Stimulated activated CD8-positive, alpha-beta memory T cell treated with anti-CD3 and anti-CD28 coated beads, Interleukin-7, amount 100 ng/mL, for 48 hours (primary cell): Measurements from ENCODE around the gene CDCA5.
"Not testable (repeated sequence)": the region's sequence is repeated elsewhere in the genome, so short reads cannot be mapped to it uniquely, and the experiment has no call there.

ENCODE experiments used
- DNase-seq, 2 donors: peaks; one replicate each; pipeline ENCODE4 v3.0.0-alpha.2; 2020; ENCODE audit warnings: low read depth in 1 of 2; ENCODE audit errors: extremely low read depth in 1 of 2

The CDCA5 gene

DNA sequence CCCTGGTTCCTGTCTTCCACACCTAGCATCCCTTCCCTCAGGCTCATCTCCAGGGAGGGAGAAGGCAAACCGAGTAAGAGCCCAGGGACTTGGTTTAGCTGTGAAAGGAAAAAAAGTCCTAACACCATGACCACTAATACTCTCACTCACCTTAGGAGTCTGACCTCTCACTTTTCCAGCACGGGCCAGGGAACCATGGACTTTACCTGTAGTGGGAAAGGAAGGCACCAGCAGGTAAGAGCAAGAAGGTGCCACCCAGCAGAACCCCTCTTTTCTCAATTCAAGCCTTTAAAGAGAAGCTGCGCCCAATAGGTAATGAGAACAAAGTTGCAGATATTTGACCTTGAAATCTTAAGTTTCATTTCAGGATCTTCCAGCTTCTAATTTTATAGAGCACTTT is 37.0 kb upstream of the CDCA5 start:
- DNase-seq, result no peak

DNA sequence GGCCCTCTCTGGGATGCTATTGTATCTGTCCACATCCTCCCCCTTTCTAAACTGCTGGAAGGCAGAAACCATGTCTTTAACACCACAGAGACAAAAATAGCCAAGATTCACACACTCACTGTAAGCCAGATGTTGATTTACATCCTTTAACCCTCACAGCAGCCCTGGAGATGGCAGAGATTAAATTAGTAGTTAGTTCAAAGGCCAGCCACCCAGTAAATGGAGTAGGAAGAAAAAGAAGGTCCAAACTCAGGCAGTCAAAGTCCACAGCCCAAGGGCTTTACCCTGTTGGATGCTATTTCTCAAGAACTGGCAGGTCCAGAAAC is 35.8 kb upstream of the CDCA5 start:
- DNase-seq, result no peak

DNA sequence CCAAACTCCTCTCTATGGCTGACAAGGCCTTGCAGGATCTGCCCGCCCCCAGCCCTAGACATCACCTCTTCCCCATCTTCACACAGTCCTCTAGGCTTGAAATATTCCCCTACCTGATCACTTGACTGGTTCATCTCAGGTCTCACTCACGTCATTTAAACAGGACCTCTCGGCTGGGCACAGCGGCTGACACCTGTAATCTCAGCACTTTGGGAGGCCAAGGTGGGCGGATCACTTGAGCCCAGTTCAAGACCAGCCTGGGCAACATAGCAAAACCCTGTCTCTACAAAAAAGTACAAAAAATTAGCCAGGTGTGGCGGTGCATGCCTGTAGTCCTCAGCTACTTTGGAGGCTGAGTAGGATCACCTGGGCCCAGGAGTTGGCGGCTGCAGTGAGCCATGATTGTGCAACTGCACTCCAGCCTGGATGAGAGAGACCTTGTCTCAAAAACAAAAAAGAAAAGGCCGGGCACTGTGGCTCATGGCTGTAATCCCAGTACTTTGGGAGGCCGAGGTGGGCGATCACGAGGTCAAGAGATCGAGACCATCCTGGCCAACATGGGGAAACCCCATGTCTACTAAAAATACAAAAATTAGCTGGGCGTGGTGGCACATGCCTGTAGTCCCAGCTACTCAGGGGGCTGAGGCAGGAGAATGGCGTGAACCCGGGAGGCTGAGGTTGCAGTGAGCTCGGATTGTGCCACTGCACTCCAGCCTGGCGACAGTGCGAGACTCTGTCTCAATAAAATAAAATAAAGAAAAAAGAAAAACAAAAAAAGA is 35.2 kb upstream of the CDCA5 start:
- DNase-seq, result not testable (repeated sequence)

DNA sequence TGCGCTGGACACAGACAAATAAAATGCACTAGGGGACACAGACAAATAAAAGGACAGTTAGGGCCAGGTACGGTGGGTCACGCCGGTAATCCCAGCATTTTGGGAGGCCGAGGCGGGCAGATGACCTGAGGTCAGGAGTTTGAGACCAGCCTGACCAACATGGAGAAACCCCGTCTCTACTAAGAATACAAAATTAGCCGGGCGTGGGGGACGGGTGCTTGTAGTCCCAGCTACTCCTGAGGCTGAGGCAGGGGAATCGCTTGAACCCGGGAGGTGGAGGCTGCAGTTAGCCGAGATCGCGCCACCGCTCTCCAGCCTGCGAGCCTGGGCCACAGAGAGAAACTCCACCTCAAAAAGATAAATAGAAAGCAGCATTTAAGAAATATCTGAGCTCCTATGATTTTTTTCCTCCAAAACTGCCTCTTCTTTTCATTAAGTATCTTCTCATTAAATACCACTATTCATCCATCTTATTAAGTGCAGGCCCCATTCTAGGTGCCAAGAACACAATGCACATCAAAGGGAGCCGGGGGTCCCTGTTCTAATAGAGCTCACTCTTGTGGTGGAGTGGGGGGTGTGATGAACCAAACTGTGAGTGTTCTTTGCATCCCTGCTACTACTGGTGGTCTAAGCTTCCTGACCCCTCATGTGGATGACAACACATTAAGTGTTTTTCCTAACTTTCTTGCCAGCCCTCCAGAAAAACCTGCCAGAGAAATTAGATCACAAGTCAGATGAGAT is 34.4 kb upstream of the CDCA5 start:
- no peak for DNase-seq

DNA sequence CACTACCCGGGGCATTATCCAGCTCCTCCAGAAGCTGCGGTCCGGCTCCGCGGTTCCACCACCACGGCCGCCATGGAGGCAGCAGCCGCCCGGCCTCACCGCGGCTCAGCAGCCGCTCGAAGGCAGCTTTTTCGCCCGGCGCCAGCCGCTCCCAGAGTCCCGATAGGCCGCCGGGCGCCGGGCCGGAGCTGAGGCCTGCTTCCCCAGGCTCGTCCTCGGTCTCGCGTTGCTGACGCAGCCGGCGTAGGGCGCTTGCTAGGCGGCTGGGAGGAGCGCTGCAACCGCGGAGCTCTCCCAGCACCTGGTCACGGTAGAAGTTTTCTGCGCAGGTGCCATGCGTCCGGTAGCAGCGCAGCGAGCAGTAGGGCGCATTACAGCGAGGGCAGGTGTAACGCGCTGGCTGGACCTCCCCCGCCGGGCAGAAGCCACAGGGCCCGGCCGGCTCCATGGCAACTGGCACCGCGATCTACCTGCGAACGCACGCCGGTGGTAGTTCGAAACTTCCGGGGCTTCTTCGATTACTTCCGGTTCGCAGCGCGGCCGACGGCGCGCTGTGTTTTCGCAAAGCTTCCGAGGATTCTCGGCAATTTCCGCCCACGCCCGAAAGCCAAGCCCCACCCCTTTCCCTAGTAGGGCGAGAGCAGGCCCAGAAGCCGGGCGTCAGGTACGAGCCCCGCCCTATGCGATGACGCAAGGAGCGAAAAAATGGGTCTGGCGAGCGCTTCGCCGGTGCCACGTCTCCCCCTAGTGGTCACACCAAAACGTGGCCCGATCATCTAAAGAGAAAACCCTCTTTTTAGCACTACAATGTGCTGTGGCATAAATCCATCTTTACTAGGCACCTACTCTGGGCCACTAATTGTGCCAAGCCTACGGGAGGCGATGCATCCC is 33.6 kb upstream of the CDCA5 start, which contains the start of gene ZNHIT2:
ZNHIT2 (minus strand) TSS at position 496 of the 891 bp plus-strand sequence; CDS start at position 448, 48 bp downstream.
- peak; percentile 99 to 100 for DNase-seq

DNA sequence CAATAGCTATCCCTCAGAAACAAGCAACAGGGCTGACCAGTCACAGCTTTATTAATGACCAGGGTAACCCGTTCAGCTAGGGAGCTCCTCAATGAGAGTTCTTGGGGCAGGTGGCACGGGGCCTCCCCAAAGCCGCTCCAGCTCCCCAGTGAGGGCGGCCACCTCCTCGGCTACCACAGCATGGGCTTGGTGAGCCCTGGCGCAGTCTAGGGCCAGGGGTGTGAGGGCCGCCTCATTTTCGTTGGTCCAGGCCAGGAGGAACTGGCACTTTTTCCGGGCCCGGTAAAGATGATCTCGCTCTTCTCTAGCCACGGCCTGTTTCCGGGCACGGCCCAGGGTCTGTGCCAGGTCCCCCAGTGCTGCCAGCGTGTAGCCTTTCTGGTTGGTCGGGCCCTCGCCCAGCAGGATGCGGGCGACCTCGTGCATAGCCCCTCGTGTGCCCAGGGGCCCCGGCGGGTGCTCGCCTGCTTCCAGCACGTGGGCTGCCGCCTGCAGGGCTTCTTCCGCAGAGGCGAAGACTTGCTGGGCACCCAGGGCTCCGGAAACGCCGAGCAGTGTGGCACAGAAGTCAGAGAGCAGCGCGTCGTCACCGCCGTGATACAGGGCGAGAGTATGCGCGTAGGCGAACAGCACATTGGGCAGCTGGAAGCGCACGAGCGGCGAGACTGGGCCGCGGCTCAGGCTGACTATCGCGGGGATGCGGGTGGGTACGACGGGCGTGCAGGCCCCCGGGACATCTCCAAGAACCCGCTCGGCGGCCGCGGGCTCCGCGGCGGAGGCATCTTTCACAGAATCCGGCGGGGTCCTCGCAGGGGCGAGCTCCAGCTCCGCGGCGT is 32.7 kb upstream of the CDCA5 start:
- DNase-seq, result peak in 1 of 2 donors; percentile 62

DNA sequence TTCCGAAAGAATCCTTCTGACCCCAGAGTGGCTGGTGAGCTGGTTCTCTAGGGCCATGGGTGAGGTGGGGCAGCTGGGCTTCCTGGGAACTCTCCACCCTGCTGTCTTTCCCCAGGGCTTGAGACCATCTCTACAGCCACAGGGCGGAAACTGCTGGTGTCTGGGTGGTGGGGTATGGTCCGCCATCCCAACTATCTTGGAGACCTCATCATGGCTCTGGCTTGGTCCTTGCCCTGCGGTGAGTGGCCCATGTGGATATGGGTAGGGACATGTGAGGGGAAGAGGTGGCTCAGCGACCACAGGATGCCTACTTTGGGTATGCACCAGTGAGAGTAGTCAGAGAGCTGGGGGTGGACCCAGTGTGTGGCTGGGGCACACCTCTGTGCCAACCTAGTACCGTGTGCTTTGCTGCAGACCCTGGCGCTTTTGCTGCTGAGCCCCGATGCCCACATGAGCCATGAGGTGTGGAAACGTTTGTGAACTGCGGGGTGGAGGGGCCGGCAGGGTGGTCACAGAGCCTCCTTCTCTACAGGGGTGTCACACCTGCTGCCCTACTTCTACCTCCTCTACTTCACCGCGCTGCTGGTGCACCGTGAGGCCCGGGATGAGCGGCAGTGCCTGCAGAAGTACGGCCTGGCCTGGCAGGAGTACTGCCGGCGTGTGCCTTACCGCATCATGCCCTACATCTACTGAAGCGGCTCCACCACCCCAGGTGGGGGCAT is 31.7 kb upstream of the CDCA5 start:
- no peak for DNase-seq

DNA sequence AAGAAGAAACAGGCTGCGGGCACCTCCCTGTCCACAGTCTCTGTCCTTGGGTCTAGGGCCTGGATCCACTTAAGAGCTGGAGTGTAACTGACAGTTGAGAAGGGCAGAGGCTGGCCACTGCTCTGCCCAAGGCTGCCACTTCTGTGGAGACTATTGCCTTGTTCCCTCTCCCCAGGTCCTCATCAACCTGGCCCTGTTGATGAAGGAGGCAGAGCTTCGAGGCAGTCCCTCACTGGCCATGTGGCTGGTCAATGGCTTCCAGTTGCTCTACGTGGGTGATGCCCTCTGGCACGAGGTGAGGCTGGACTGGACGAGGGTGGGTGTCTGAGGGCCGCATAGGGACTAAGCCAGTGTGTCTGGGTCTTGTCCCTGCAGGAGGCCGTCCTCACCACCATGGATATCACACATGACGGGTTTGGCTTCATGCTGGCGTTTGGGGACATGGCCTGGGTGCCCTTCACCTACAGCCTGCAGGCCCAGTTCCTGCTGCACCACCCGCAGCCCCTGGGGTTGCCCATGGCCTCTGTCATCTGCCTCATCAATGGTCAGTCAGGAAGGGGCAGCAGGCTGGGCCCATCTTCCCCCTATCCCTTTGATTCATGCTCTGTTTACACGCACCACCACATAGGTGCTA is 30.8 kb upstream of the CDCA5 start:
- DNase-seq, result no peak

DNA sequence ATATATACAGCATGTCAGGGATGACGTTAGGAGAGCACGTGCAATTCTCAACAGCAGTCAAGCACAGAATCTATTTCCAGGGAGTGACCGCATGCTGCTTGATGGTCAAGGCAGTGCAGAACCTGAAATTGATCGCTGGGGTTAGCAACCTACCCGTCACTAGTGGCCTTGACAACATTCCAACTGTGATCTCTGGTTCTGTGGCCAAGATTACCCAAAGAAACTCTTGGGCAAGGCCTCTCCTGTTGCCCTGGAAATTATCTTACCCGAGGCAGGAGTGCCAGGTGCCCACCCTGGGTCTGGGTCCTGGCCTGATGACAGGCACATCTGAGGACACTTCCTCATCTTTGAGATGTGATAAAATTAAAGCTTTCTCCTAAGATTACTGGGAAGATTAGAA is 30.0 kb upstream of the CDCA5 start:
- DNase-seq, result no peak

DNA sequence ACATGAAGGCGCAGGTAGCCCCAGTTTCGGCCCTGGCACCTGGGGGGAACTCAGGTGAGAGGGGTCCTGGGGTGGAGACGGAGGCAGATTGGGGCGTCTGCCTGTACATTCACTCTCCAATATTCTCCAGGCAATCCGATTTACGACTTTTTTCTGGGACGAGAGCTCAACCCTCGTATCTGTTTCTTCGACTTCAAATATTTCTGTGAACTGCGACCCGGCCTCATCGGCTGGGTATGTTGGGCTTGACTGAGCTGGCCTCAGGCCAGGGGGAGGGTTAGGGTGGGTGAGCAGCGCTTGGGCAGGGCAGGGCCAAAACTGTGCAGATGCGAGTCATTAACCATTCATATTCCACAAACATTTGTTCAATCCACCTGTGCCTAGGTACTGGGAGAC is 29.5 kb upstream of the CDCA5 start:
- no peak for DNase-seq

DNA sequence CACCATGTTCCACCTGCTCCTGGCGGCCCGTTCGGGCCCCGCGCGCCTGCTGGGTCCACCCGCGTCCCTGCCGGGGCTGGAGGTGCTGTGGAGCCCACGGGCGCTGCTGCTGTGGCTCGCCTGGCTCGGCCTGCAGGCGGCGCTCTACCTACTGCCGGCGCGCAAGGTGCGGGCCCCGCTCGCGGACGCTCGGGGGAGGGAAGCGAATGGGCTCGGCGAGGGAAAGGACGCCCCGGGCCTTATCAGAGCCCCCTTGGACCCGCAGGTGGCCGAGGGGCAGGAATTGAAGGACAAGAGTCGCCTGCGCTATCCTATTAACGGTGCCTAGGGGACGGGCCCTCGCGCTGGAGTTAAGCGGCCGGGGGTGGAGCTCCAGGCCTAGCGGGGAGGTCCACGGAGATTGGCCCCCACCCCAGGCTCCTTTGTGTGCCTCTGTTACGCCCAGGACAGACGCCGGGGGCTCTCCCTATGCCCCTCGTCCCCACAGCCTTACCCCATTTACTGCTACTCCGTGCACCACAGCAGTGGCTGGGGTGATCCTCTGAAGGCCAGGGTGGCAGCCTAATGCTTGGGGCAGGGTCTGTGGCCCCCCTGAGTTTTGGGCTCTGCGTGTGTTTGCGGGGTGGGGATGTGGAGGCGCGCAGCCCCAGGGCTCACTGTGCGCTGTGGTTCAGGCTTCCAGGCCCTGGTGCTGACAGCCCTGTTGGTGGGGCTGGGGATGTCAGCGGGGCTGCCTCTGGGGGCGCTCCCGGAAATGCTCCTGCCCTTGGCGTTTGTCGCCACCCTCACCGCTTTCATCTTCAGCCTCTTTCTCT is 28.9 kb upstream of the CDCA5 start:
- DNase-seq, result no peak

DNA sequence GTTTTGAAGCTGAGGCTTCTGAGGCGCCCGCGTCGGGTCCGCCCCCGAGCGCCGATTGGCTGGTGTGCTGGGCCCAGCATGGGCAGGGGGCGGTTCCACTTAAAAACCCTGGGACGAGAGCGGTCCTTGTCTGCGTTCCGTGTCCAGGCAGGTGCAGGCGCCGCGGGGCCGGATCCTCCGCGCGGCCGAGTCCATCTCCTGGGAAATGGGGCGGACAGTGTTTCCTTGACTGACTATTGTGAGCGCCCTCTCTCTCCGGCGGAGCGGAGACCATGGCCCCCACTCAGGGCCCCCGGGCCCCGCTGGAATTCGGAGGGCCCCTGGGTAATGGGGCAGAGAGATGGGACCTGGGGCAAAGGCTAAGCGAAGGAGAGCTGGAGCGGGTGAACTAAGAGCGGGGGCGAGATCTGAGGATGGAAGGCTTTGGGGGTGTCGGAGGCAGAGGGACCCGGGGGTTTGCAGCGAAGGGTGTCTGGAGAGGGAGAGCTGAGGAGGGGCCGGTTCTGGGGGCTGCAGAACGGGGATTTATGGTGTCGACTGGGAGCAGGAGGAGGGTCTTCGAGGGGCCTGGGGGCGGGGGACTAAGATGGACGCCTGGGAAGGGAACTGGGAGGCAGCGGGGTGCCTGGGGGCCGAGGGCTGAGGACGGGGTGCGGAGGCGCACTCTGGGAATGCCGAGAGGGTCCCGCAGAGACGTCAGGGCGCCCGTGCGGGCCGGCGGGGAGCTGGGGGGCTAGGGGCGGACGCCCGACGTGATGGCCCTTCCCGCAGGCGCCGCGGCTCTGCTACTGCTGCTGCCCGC is 28.1 kb upstream of the CDCA5 start, which contains the start of gene TM7SF2:
TM7SF2 (plus strand) TSS at position 129 of the 802 bp plus-strand sequence; CDS start at position 273, 144 bp downstream.
- DNase-seq, result peak; percentile 87 to 95

DNA sequence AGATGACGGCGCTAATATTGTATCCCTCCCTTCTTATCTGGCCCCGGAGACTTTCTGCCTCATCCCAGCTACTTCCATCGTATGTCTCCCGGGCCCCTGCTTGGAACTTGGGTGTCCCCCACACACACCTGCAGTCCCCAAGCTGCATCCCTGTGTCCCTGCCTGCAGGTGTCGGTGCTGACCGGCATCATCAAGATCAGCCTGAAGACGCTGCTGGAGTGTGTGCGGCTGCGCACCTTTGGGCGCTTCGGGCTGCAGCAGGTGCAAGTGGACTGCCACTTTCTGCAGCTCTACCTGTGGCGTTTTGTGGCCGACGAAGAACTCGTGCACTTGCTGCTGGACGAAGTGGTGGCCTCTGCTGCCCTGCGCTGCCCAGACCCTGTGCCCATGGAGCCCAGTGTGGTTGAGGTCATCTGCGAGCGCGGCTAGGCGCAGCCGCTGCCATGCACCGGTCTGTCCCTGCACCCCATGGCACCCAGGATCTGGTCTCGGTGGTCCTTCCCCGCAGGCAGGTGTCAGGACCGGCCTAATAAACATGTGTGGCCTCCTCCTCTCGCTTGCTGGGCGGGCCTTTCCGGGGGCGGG is 27.4 kb upstream of the CDCA5 start:
- DNase-seq, result no peak

DNA sequence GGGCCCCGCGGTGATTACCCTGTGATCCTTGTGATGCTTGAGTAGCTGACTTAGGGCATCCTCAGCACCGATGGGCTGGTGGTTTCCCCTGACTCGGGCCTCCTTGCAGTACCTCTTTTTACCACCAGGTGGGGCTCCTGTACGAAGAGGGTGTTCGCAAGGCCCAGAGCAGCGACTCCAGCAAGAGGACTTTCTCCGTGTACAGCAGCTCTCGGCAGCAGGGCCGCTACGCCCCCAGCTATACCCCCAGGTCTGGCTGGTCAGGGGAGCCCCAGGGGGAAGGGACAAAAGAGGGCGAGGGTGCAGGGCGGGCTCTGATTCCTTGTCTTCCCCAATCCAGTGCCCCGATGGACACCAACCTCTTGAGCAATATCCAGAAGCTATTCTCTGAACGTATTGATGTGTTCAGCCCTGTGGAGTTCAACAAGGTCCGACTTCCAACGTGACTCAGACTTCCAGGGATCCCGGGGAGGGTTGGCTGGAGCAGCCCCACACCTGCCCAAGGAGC is 26.6 kb upstream of the CDCA5 start:
- DNase-seq, result peak; percentile 78 to 85

DNA sequence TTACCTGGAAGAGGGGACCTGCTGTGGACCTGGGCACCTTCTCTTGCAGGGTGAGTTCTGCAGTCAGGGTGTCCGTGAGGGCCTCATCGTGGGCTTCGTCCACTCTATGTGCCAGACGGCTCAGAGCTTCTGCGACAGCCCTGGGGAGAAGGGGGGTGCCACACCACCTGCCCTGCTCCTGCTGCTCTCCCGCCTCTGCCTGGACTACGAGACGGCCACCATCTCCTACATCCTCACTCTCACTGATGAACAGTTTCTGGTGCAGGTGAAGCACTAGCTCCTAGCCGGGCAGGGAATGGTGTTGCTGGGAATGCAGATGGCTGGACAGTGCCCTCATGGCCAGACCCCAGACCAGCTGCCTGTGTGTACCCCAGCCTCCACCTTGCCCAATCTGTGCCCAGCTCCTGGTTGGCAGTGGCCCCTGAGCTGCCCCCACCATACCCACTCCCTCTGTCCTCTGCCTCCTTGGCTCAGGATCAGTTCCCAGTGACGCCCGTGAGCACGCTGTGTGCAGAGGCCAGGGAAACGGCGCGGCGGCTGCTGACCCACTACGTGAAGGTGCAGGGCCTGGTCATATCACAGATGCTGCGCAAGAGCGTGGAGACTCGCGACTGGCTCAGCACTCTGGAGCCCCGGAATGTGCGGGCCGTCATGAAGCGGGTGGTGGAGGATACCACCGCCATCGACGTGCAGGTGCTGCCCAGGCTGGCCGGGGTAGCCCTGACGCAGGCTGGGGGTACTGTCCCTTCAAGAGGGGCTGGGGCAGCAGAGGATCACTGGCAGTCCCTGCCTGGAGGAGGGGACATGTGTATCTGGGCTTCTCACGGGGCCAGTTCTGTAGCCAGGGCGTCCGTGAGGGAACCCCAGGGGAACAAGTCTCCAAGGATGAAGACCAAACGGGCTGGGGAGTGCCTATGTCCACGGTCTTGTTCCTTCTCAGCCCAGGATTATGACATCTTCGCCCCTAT is 25.7 kb upstream of the CDCA5 start:
- DNase-seq, result no peak
